Spleen (tissue), 7 donors: ENCODE measurements around the gene AUH.

ENCODE experiments used
- POLR2AphosphoS5 ChIP-seq, 3 donors: sonication (generic); formaldehyde crosslinking; IDR thresholded peaks; one replicate each; pipeline ENCODE4 v1.5.1; 2017; ENCODE audit warnings: antibody characterized with exemption in 3 of 3
- TF ChIP-seq, protein P1 (sequence below), 11 experiments: fragments of 200-600 bp in 7 of 11; fragments of 450-650 bp in 4 of 11; sonication (generic) in 4 of 11; IDR thresholded peaks in 8 of 11; conservative IDR thresholded peaks in 3 of 11; 1 replicate in 7 of 11; 2 replicates in 4 of 11; pipeline versions ENCODE4 v1.4.0 to v1.8.0; 2016 to 2021; ENCODE audit warnings: antibody characterized with exemption in 11 of 11, inconsistent platforms in 4 of 11, mild to moderate bottlenecking in 1 of 11
- donor health status: DM: no; HTN: no; CAD: no; lungs with moderate emphysema.
- donor health status: DM: no; HTN: no; CAD: no.
- donor health status: DM: no; HTN: no; CAD: no.

DNA sequence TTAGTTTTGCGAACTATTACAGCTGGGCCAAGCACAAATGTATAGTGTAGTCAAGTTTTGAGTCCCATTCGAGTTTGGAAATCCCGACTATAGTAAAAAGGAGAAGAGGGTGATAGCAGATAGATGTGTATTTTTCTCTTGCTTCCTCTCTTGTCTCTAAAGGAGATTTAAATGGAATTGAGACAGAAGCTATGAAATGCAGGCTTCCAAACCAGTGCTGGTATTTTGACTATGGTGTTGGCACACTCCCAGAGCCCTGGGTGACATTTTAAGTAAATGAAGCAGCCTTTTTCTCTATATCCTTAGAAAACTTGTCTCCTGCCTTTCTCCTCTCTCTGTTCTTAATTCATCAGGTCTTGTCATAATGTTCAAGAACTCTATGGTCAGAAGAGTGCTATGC lies 17.7 kb upstream of the AUH start:
- TF ChIP-seq, protein P1, sequence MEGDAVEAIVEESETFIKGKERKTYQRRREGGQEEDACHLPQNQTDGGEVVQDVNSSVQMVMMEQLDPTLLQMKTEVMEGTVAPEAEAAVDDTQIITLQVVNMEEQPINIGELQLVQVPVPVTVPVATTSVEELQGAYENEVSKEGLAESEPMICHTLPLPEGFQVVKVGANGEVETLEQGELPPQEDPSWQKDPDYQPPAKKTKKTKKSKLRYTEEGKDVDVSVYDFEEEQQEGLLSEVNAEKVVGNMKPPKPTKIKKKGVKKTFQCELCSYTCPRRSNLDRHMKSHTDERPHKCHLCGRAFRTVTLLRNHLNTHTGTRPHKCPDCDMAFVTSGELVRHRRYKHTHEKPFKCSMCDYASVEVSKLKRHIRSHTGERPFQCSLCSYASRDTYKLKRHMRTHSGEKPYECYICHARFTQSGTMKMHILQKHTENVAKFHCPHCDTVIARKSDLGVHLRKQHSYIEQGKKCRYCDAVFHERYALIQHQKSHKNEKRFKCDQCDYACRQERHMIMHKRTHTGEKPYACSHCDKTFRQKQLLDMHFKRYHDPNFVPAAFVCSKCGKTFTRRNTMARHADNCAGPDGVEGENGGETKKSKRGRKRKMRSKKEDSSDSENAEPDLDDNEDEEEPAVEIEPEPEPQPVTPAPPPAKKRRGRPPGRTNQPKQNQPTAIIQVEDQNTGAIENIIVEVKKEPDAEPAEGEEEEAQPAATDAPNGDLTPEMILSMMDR (IDR thresholded peaks at IDR 0.05 in 8 of 11, conservative IDR thresholded peaks at IDR 0.05 in 3 of 11) = no peak
- no peak for TF ChIP-seq POLR2AphosphoS5 (IDR thresholded peaks at IDR 0.05)
